Measurements from ENCODE around the gene FLT1. TPM values are rescaled to one million over a fixed set of nuclear protein-coding genes. Genes with fewer than 3 reads are reported as not detected.
A peak's percentile ranks its signal among the peaks of the same experiment; 100 is the strongest.

FLT1 gene
- total RNA-seq, 2 experiments from 2014 or later = 7.7 to 8.2 TPM

DNA sequence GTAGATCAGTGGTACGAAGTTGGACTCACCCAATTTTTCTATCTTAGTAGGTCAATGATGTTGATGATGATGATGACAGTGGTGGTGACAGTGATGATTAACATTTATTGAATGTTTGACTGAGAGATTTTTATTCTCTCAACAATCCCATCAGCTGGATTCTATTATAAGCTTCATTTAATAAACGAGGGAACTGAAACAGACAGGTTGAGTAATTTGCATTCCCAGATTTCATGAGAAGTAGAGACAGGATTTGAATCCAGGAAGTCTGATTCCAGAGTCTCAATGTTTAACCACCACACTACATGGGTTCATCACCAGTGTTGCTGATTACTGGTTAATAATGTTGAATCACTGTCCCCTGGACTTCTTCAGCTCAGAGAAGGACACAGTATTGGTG lies 168.9 kb downstream of the FLT1 start:
- POLR2A ChIA-PET = no interaction called here
- TF ChIP-seq, protein P1, sequence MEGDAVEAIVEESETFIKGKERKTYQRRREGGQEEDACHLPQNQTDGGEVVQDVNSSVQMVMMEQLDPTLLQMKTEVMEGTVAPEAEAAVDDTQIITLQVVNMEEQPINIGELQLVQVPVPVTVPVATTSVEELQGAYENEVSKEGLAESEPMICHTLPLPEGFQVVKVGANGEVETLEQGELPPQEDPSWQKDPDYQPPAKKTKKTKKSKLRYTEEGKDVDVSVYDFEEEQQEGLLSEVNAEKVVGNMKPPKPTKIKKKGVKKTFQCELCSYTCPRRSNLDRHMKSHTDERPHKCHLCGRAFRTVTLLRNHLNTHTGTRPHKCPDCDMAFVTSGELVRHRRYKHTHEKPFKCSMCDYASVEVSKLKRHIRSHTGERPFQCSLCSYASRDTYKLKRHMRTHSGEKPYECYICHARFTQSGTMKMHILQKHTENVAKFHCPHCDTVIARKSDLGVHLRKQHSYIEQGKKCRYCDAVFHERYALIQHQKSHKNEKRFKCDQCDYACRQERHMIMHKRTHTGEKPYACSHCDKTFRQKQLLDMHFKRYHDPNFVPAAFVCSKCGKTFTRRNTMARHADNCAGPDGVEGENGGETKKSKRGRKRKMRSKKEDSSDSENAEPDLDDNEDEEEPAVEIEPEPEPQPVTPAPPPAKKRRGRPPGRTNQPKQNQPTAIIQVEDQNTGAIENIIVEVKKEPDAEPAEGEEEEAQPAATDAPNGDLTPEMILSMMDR (IDR thresholded peaks at IDR 0.05) = no peak
- H3K9me3 Mint-ChIP-seq = no peaks in the 10 kb centered on the region
- no peak overlapping the region for H3K27ac Mint-ChIP-seq
- H3K27me3 Mint-ChIP-seq = no peaks in the 10 kb centered on the region
- CTCF ChIA-PET = interaction anchor here (0.7 to 3.2 kb wide), 6 partner anchors 11 to 470 kb away, joined by 3 to 21 read pairs (median 10); no protein-coding TSS in a partner anchor
- no peak overlapping the region for H3K4me3 Mint-ChIP-seq
- DNase-seq (no peak), ATAC-seq (no peak)
- intact Hi-C loops (cut with micrococcal nuclease) = no loop called here
- no peaks in the 10 kb centered on the region for H3K36me3 Mint-ChIP-seq (ENCODE audit: low read depth)
- peaks cover 4% of the 10 kb centered on the region for H3K4me1 Mint-ChIP-seq (ENCODE audit: low read depth)

DNA sequence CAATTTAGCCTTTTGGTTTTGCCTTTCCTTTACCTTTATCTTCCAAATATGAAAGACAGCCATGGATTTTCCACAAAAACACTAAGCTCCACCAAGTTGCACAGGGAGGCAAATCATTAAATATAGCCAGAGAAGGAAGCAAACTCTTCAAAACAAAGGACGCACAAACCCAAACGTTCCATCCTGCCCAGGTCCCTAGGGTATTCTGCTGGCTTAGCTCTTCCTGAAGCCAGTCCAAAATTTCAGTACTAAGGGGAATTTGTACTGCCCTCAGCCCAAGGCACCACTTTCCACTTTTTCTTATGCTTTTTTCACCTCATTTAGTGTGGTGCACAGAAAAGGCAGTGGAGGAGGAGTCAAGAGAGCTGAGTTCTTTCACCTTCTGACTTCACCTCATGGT lies 169.9 kb downstream of the FLT1 start:
- no peaks in the 10 kb centered on the region for H3K36me3 Mint-ChIP-seq (ENCODE audit: low read depth)
- no peaks in the 10 kb centered on the region for H3K27me3 Mint-ChIP-seq
- TF ChIP-seq, protein P1 (IDR thresholded peaks at IDR 0.05) = no peak
- ATAC-seq (no peak), DNase-seq (no peak)
- no peaks in the 10 kb centered on the region for H3K9me3 Mint-ChIP-seq
- POLR2A ChIA-PET = no interaction called here
- H3K4me3 Mint-ChIP-seq = no peak overlapping the region
- H3K4me1 Mint-ChIP-seq (ENCODE audit: low read depth) = peaks cover 4% of the 10 kb centered on the region
- H3K27ac Mint-ChIP-seq = no peak overlapping the region
- CTCF ChIA-PET = interaction anchor here (0.8 to 3.2 kb wide), 11 partner anchors 9 to 471 kb away, joined by 3 to 21 read pairs (median 4); no protein-coding TSS in a partner anchor
- intact Hi-C loops (cut with micrococcal nuclease) = no loop called here

DNA sequence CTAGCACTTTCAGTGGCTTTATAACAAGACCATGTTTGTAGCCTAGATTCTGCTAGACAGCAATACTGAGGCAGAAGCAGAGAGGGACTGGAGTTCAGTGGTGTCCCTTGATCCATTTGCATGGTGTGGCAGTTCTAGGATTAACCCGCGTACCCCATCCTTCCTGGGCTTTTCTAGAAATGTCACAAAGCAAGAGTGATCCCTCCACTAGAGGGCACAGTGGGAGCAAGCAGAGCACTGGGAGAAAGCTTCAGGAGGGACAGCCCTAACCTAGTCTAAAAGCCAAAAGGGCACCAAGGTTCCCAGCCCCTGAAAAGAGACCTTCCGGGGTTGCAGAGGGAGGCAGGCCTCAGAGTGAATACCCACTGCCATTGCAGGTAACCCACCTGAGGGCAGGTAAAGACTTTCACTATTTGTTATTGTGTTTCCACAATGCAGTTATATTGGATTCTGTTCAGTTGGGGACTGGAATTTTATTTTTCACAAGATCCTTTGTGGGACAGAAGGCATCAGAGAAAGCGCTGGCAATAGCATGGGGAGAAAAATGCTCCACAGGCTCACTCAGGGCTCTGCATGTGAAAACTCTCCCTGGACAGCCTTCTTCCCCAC lies 170.6 kb downstream of the FLT1 start:
- peaks cover 4% of the 10 kb centered on the region for H3K4me1 Mint-ChIP-seq (ENCODE audit: low read depth)
- POLR2A ChIA-PET = no interaction called here
- CTCF ChIA-PET = interaction anchor here (0.8 to 3.2 kb wide), 15 partner anchors 9 to 472 kb away, joined by 3 to 21 read pairs (median 4); no protein-coding TSS in a partner anchor

DNA sequence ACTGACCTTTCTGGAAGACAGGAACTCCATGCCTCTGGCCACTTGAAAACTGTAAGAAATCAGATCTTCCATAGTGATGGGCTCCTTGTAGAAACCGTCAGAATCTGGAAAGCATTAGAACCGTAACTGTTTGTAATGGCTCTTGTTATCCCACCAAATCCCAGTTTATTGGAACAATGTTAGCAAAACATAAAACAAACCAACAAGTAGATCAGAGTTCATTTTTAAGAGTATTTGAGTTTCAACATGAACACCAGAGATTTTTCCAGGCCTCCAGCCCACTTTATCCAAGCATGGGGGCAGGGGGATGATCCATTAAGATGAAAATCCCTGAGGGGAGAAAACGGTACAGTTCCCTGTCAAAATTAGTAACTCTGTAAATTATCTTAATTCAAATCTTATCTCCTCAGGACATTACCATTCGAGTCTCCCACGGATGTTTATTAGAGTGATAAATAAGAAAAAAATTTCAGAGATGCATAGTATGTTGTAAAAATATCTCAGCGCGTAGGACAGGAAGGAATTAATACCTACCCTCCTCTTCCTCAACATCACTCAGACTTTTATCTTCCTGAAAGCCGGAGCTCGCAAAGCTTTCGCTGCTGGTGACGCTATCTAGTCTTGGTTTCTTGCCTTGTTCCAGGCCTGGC lies 172.5 kb downstream of the FLT1 start:
- Mint-ChIP-seq H3K36me3 (ENCODE audit: low read depth) (no peaks in the 10 kb centered on the region), H3K27me3 (no peaks in the 10 kb centered on the region), H3K27ac (no peak overlapping the region), H3K4me3 (no peak overlapping the region), H3K9me3 (no peaks in the 10 kb centered on the region), H3K4me1 (ENCODE audit: low read depth) (peaks cover 4% of the 10 kb centered on the region)
- ChIA-PET POLR2A (no interaction called here), CTCF (no interaction called here)
- ATAC-seq (no peak), DNase-seq (no peak)
- intact Hi-C loops (cut with micrococcal nuclease) = loop anchor here (5.0 kb wide), 2 partner anchors 315 to 475 kb away; no protein-coding TSS in a partner anchor
- TF ChIP-seq, protein P1 (IDR thresholded peaks at IDR 0.05) = no peak

More for the DNA sequence above, 170.6 kb downstream of the FLT1 start:
- ATAC-seq (peak; percentile 87), DNase-seq (peak; percentile 73)
- TF ChIP-seq, protein P1 (IDR thresholded peaks at IDR 0.05) = peak; percentile 75
- Mint-ChIP-seq H3K9me3 (no peaks in the 10 kb centered on the region), H3K4me3 (no peak overlapping the region), H3K27me3 (no peaks in the 10 kb centered on the region), H3K27ac (no peak overlapping the region), H3K36me3 (ENCODE audit: low read depth) (no peaks in the 10 kb centered on the region)
- intact Hi-C loops (cut with micrococcal nuclease) = loop anchor here (5.0 kb wide), 2 partner anchors 313 to 473 kb away; no protein-coding TSS in a partner anchor

DNA sequence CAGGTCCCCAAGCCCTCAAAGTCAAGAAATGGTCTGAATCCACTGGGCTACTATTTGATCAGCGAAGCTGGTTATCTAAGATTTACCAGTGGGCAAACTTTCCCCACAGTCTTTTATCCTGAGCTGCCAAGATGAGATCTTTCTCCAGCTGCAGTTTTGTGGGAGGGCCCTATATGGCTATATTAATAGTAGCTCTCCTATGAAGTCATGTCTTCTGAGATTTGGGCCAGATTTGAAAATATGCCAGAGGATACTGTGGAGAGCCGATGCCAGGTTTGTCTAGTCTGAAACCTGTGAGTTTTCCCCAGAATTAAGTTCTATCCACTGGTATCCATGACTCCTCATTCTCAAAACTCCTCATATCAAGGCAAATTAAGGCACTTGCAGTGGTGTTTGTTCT lies 173.2 kb downstream of the FLT1 start:
- Mint-ChIP-seq H3K9me3 (no peaks in the 10 kb centered on the region), H3K27me3 (no peaks in the 10 kb centered on the region), H3K27ac (no peak overlapping the region), H3K36me3 (ENCODE audit: low read depth) (no peaks in the 10 kb centered on the region), H3K4me1 (ENCODE audit: low read depth) (peaks cover 4% of the 10 kb centered on the region), H3K4me3 (no peak overlapping the region)
- intact Hi-C loops (cut with micrococcal nuclease) = loop anchor here (5.0 kb wide), 2 partner anchors 316 to 476 kb away; no protein-coding TSS in a partner anchor
- no peak for DNase-seq
- TF ChIP-seq, protein P1 (IDR thresholded peaks at IDR 0.05) = no peak
- no peak for ATAC-seq
- ChIA-PET POLR2A (no interaction called here), CTCF (interaction anchor here (0.6 to 0.8 kb wide), 2 partner anchors 103 to 323 kb away, joined by 3 read pairs; no protein-coding TSS in a partner anchor)
